Activated naive CD4-positive, alpha-beta T cell treated with anti-CD3 and anti-CD28 coated beads for 36 hours (primary cell): Measurements from ENCODE around the gene PNPLA4. TPM values are rescaled to one million over a fixed set of nuclear protein-coding genes. Genes with fewer than 3 reads are reported as not detected.

Source experiments
- CTCF ChIA-PET: fragments of 350-600 bp; sonication (Branson Sonifier 250); formaldehyde crosslinking; loops from one replicate; lab custom pipeline; 2021; ENCODE audit warnings: antibody characterized with exemption; lab: Charles Lee
- DNase-seq: peaks from one replicate; pipeline ENCODE4 v3.0.0-alpha.2; 2020
- H3K27ac Mint-ChIP-seq: one replicate; pipeline ENCODE4 v1.8.0; 2021; ENCODE audit warnings: mild to moderate bottlenecking, mixed read lengths
- H3K27me3 Mint-ChIP-seq: one replicate; pipeline ENCODE4 v1.8.0; 2021; ENCODE audit warnings: low read depth, mixed read lengths
- H3K36me3 Mint-ChIP-seq: one replicate; pipeline ENCODE4 v1.8.0; 2021; ENCODE audit warnings: low read depth, mixed read lengths
- H3K4me1 Mint-ChIP-seq: one replicate; pipeline ENCODE4 v1.8.0; 2021; ENCODE audit warnings: low read depth, mixed read lengths
- H3K4me3 Mint-ChIP-seq: one replicate; pipeline ENCODE4 v1.8.0; 2021; ENCODE audit warnings: mild to moderate bottlenecking, moderate library complexity, mixed read lengths
- H3K9me3 Mint-ChIP-seq: one replicate; pipeline ENCODE4 v1.8.0; 2021; ENCODE audit warnings: mixed read lengths
- intact Hi-C: fragments of 100-400 bp; cut with micrococcal nuclease; formaldehyde crosslinking; loops from one replicate; pipeline ENCODE4 v1.15.1; 2023
- total RNA-seq, 2 experiments: library from RNA; stranded (reverse); gene quantifications; one replicate each; pipeline ENCODE4 v1.2.3, GENCODE V29; 2021

The PNPLA4 gene
- total RNA-seq, result 10 to 100 TPM; 12.3 to 13.4 TPM

- H3K36me3 Mint-ChIP-seq, result peaks cover 4% of the 10 kb centered on the region
- peak within 1 kb of the TSS; percentile 92 for H3K27ac Mint-ChIP-seq
- DNase-seq, result peak; percentile 85
- intact Hi-C loops, result loop anchor here (1.0 to 2.0 kb wide), 3 partner anchors 779 to 1907 kb away; partner anchors contain the start of gene PUDP
- peak within 1 kb of the TSS; percentile 86 for H3K4me3 Mint-ChIP-seq
- H3K27me3 Mint-ChIP-seq, result no peaks in the 10 kb centered on the region
- H3K9me3 Mint-ChIP-seq, result no peaks in the 10 kb centered on the region
- peaks cover 12% of the 10 kb centered on the region for H3K4me1 Mint-ChIP-seq
- CTCF ChIA-PET, result no interaction called here
These were observed at the start of gene PNPLA4 for GRCh38 chrX:7927259-7928167. TSS of gene PNPLA4 (minus strand) at chrX:7927413. CDS start at chrX:7926119, 1,294 bp downstream.

- no peak overlapping the region for H3K4me3 Mint-ChIP-seq
- no peaks in the 10 kb centered on the region for H3K27me3 Mint-ChIP-seq
- CTCF ChIA-PET, result no interaction called here
- DNase-seq, result no peak
- H3K36me3 Mint-ChIP-seq, result no peaks in the 10 kb centered on the region
- intact Hi-C loops, result no loop called here
- no peak overlapping the region for H3K27ac Mint-ChIP-seq
- H3K4me1 Mint-ChIP-seq, result no peaks in the 10 kb centered on the region
- H3K9me3 Mint-ChIP-seq, result no peaks in the 10 kb centered on the region
These were observed 45.4 kb upstream of the PNPLA4 start for GRCh38 chrX:7972586-7972985.

GRCh38 chrX:7970428-7970827, 43.2 kb upstream of the PNPLA4 start:
- H3K27me3 Mint-ChIP-seq, result no peaks in the 10 kb centered on the region
- H3K4me3 Mint-ChIP-seq, result no peak overlapping the region
- H3K27ac Mint-ChIP-seq, result no peak overlapping the region
- CTCF ChIA-PET, result no interaction called here
- H3K9me3 Mint-ChIP-seq, result no peaks in the 10 kb centered on the region
- no peaks in the 10 kb centered on the region for H3K4me1 Mint-ChIP-seq
- intact Hi-C loops, result no loop called here
- no peak for DNase-seq
- H3K36me3 Mint-ChIP-seq, result peaks cover 1% of the 10 kb centered on the region

- Mint-ChIP-seq H3K9me3 (no peaks in the 10 kb centered on the region), H3K27ac (no peak overlapping the region), H3K4me3 (no peak overlapping the region), H3K27me3 (no peaks in the 10 kb centered on the region), H3K36me3 (peaks cover 1% of the 10 kb centered on the region), H3K4me1 (no peaks in the 10 kb centered on the region)
- CTCF ChIA-PET, result no interaction called here
- intact Hi-C loops, result no loop called here
- no peak for DNase-seq
These were observed 38.2 kb upstream of the PNPLA4 start for GRCh38 chrX:7965436-7965835.

GRCh38 chrX:7960246-7960645, 33.0 kb upstream of the PNPLA4 start:
- H3K9me3 Mint-ChIP-seq, result peaks cover 2% of the 10 kb centered on the region
- no peak overlapping the region for H3K4me3 Mint-ChIP-seq
- no peak overlapping the region for H3K27ac Mint-ChIP-seq
- CTCF ChIA-PET, result no interaction called here
- no peak for DNase-seq
- peaks cover 4% of the 10 kb centered on the region for H3K36me3 Mint-ChIP-seq
- no peaks in the 10 kb centered on the region for H3K4me1 Mint-ChIP-seq
- intact Hi-C loops, result no loop called here
- H3K27me3 Mint-ChIP-seq, result no peaks in the 10 kb centered on the region

GRCh38 chrX:7953446-7953845, 26.2 kb upstream of the PNPLA4 start:
- peaks cover 6% of the 10 kb centered on the region for H3K36me3 Mint-ChIP-seq
- H3K27me3 Mint-ChIP-seq, result no peaks in the 10 kb centered on the region
- intact Hi-C loops, result no loop called here
- CTCF ChIA-PET, result no interaction called here
- H3K27ac Mint-ChIP-seq, result no peak overlapping the region
- peaks cover 2% of the 10 kb centered on the region for H3K9me3 Mint-ChIP-seq
- H3K4me3 Mint-ChIP-seq, result no peak overlapping the region
- no peak for DNase-seq
- H3K4me1 Mint-ChIP-seq, result no peaks in the 10 kb centered on the region

GRCh38 chrX:7950865-7951264, 23.7 kb upstream of the PNPLA4 start:
- no peak for DNase-seq
- Mint-ChIP-seq H3K36me3 (peaks cover 1% of the 10 kb centered on the region), H3K9me3 (no peaks in the 10 kb centered on the region), H3K4me1 (no peaks in the 10 kb centered on the region), H3K27ac (no peak overlapping the region), H3K27me3 (no peaks in the 10 kb centered on the region), H3K4me3 (no peak overlapping the region)
- CTCF ChIA-PET, result no interaction called here
- intact Hi-C loops, result no loop called here

GRCh38 chrX:7948483-7948882, 21.3 kb upstream of the PNPLA4 start:
- intact Hi-C loops, result no loop called here
- H3K4me3 Mint-ChIP-seq, result no peak overlapping the region

GRCh38 chrX:7946960-7947359, 19.7 kb upstream of the PNPLA4 start:
- Mint-ChIP-seq H3K4me1 (no peaks in the 10 kb centered on the region), H3K27me3 (no peaks in the 10 kb centered on the region), H3K9me3 (no peaks in the 10 kb centered on the region), H3K36me3 (no peaks in the 10 kb centered on the region), H3K4me3 (no peak overlapping the region), H3K27ac (no peak overlapping the region)
- intact Hi-C loops, result no loop called here
- CTCF ChIA-PET, result no interaction called here
- no peak for DNase-seq

More at GRCh38 chrX:7948483-7948882, 21.3 kb upstream of the PNPLA4 start:
- peaks cover 1% of the 10 kb centered on the region for H3K36me3 Mint-ChIP-seq
- no peaks in the 10 kb centered on the region for H3K9me3 Mint-ChIP-seq
- no peak for DNase-seq
- no peak overlapping the region for H3K27ac Mint-ChIP-seq
- H3K4me1 Mint-ChIP-seq, result no peaks in the 10 kb centered on the region
- CTCF ChIA-PET, result no interaction called here
- no peaks in the 10 kb centered on the region for H3K27me3 Mint-ChIP-seq

GRCh38 chrX:7943600-7944245, 16.5 kb upstream of the PNPLA4 start:
- no peaks in the 10 kb centered on the region for H3K36me3 Mint-ChIP-seq
- DNase-seq, result no peak
- H3K9me3 Mint-ChIP-seq, result no peaks in the 10 kb centered on the region
- H3K27ac Mint-ChIP-seq, result no peak overlapping the region
- H3K4me3 Mint-ChIP-seq, result no peak overlapping the region
- CTCF ChIA-PET, result no interaction called here
- H3K4me1 Mint-ChIP-seq, result no peaks in the 10 kb centered on the region
- intact Hi-C loops, result no loop called here
- H3K27me3 Mint-ChIP-seq, result no peaks in the 10 kb centered on the region

- H3K4me1 Mint-ChIP-seq, result no peaks in the 10 kb centered on the region
- intact Hi-C loops, result no loop called here
- H3K36me3 Mint-ChIP-seq, result no peaks in the 10 kb centered on the region
- no peak overlapping the region for H3K27ac Mint-ChIP-seq
- CTCF ChIA-PET, result interaction anchor here (0.9 kb wide), 1 partner anchor 12 kb away, joined by 7 read pairs; no protein-coding TSS in a partner anchor
- H3K27me3 Mint-ChIP-seq, result no peaks in the 10 kb centered on the region
- no peak overlapping the region for H3K4me3 Mint-ChIP-seq
- H3K9me3 Mint-ChIP-seq, result no peaks in the 10 kb centered on the region
- DNase-seq, result peak; percentile 5
These were observed 14.3 kb upstream of the PNPLA4 start for GRCh38 chrX:7941390-7942042.

- Mint-ChIP-seq H3K4me1 (peaks cover 5% of the 10 kb centered on the region), H3K27me3 (no peaks in the 10 kb centered on the region), H3K4me3 (no peak overlapping the region), H3K36me3 (no peaks in the 10 kb centered on the region), H3K9me3 (no peaks in the 10 kb centered on the region), H3K27ac (no peak overlapping the region)
- CTCF ChIA-PET, result no interaction called here
- intact Hi-C loops, result no loop called here
- no peak for DNase-seq
These were observed 6.8 kb upstream of the PNPLA4 start for GRCh38 chrX:7934026-7934425.
